Caco-2 (cell line): ENCODE data around the gene SIRPB1. TPM values are rescaled to one million over a fixed set of nuclear protein-coding genes. Genes with fewer than 3 reads are reported as not detected.

Experiments used
- BruUV-seq: library from RNA; stranded (reverse); fragments of 400-500 nt; replicated peaks from 2 replicates; lab custom pipeline; 2021; lab: Mats Ljungman, UMichigan
- CTCF ChIA-PET: fragments of 300-600 bp; sonication (Branson Sonifier 250); formaldehyde crosslinking; loops from one replicate; lab custom pipeline; 2022; ENCODE audit warnings: antibody characterized with exemption; lab: Charles Lee
- POLR2A ChIA-PET: fragments of 300-600 bp; sonication (Branson Sonifier 250); formaldehyde crosslinking; loops from one replicate; lab custom pipeline; 2022; ENCODE audit warnings: antibody characterized with exemption; lab: Charles Lee
- DNase-seq, 2 experiments: peaks; one replicate each; pipeline versions ENCODE4 v3.0.0 to v3.0.0-alpha.2; 2020 to 2022
- H3K27me3 ChIP-seq: replicated peaks from 2 replicates; pipeline ENCODE4 v1.6.0; 2011; ENCODE audit warnings: low read length; ENCODE audit not compliant: control insufficient read depth, insufficient read depth
- H3K36me3 ChIP-seq: 2 replicates; pipeline ENCODE4 v1.5.1; 2011; ENCODE audit warnings: low read length; ENCODE audit not compliant: control insufficient read depth, insufficient read depth
- H3K4me1 ChIP-seq: fragments of 250-450 bp; sonication (Bioruptor Pico); 2 replicates; pipeline ENCODE4 v1.5.1; 2020; ENCODE audit warnings: mild to moderate bottlenecking
- H3K4me3 ChIP-seq: 2 replicates; pipeline ENCODE4 v1.5.1; 2011; ENCODE audit warnings: low read depth, mild to moderate bottlenecking, control low read depth, low read length
- H3K9me3 ChIP-seq: fragments of 250-450 bp; sonication (Bioruptor Pico); 2 replicates; pipeline ENCODE4 v1.5.1; 2020; ENCODE audit warnings: mild to moderate bottlenecking, moderate library complexity
- H3K27ac Mint-ChIP-seq: one replicate; pipeline ENCODE4 v1.8.0; 2022; ENCODE audit warnings: mixed read lengths; ENCODE audit not compliant: unreplicated experiment
- H3K27me3 Mint-ChIP-seq: one replicate; pipeline ENCODE4 v1.8.0; 2022; ENCODE audit warnings: mixed read lengths; ENCODE audit not compliant: insufficient read depth, unreplicated experiment
- H3K36me3 Mint-ChIP-seq: one replicate; pipeline ENCODE4 v1.8.0; 2022; ENCODE audit warnings: mild to moderate bottlenecking, mixed read lengths; ENCODE audit not compliant: insufficient read depth, unreplicated experiment
- H3K4me1 Mint-ChIP-seq: one replicate; pipeline ENCODE4 v1.8.0; 2022; ENCODE audit warnings: low read depth, mixed read lengths; ENCODE audit not compliant: unreplicated experiment
- H3K4me3 Mint-ChIP-seq: one replicate; pipeline ENCODE4 v1.8.0; 2022; ENCODE audit warnings: mild to moderate bottlenecking, moderate library complexity, mixed read lengths; ENCODE audit not compliant: unreplicated experiment
- H3K9me3 Mint-ChIP-seq: one replicate; pipeline ENCODE4 v1.8.0; 2022; ENCODE audit warnings: mixed read lengths; ENCODE audit not compliant: unreplicated experiment
- intact Hi-C: fragments of 100-400 bp; cut with micrococcal nuclease; formaldehyde crosslinking; loops from one replicate; pipeline ENCODE4 v1.10.0; 2022; ENCODE audit not compliant: unreplicated experiment
- total RNA-seq: library from RNA; stranded (reverse); gene quantifications from 2 replicates; pipeline ENCODE4 v1.2.3, GENCODE V29; 2022
- TF ChIP-seq, protein P1 (sequence below), 2 experiments: fragments of 200-600 bp in 1 of 2; IDR thresholded peaks; 1 replicate in 1 of 2; 2 replicates in 1 of 2; pipeline versions ENCODE4 v1.5.1 to v1.8.0; 2011 to 2022; ENCODE audit warnings: antibody characterized with exemption in 1 of 2, control low read depth in 1 of 2, inconsistent platforms in 1 of 2, low read depth in 1 of 2, low read length in 1 of 2, mild to moderate bottlenecking in 1 of 2, moderate library complexity in 1 of 2; ENCODE audit not compliant: insufficient read depth in 1 of 2, severe bottlenecking in 1 of 2, unreplicated experiment in 1 of 2

SIRPB1 gene
- total RNA-seq, 1 experiment from 2014 or later, result not detected

DNA sequence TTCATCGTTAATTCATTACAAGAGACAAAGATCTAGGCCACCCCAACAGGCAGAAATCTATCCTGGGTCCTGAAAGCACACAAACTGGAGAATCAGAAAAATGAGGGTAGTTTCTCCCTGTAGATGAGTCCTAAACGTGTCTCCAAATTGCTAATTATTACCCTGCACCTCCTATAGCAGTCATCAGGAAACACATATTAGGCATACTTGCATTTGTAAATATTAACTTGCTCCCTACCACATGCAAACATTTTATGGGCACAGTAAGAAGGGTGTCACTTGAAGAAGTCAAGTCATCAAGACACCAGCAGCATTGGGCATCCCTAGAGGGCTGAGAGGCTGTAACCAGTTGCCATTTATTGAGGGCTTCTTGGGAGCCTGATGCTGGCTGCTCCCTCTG, 17.9 kb upstream of the SIRPB1 start:
- Mint-ChIP-seq H3K4me3 (no peak overlapping the region), H3K27ac (no peak overlapping the region), H3K36me3 (no peaks in the 10 kb centered on the region), H3K4me1 (peaks cover 9% of the 10 kb centered on the region), H3K9me3 (no peaks in the 10 kb centered on the region), H3K27me3 (peaks cover 3% of the 10 kb centered on the region)
- POLR2A ChIA-PET, result no interaction called here
- H3K36me3 ChIP-seq, result no peaks in the 10 kb centered on the region
- H3K27me3 ChIP-seq, result no peaks in the 10 kb centered on the region
- TF ChIP-seq, protein P1, sequence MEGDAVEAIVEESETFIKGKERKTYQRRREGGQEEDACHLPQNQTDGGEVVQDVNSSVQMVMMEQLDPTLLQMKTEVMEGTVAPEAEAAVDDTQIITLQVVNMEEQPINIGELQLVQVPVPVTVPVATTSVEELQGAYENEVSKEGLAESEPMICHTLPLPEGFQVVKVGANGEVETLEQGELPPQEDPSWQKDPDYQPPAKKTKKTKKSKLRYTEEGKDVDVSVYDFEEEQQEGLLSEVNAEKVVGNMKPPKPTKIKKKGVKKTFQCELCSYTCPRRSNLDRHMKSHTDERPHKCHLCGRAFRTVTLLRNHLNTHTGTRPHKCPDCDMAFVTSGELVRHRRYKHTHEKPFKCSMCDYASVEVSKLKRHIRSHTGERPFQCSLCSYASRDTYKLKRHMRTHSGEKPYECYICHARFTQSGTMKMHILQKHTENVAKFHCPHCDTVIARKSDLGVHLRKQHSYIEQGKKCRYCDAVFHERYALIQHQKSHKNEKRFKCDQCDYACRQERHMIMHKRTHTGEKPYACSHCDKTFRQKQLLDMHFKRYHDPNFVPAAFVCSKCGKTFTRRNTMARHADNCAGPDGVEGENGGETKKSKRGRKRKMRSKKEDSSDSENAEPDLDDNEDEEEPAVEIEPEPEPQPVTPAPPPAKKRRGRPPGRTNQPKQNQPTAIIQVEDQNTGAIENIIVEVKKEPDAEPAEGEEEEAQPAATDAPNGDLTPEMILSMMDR (IDR thresholded peaks at IDR 0.05; ENCODE audit: insufficient read depth in 1 of 2, low read depth in 1 of 2, low read length in 1 of 2, severe bottlenecking in 1 of 2, unreplicated experiment in 1 of 2), result no peak
- peaks cover 11% of the 10 kb centered on the region for H3K4me1 ChIP-seq
- H3K9me3 ChIP-seq, result peaks cover 8% of the 10 kb centered on the region
- DNase-seq, result no peak
- BruUV-seq, result no TSS peak
- H3K4me3 ChIP-seq, result no peak overlapping the region
- CTCF ChIA-PET, result no interaction called here
- intact Hi-C loops, result no loop called here

DNA sequence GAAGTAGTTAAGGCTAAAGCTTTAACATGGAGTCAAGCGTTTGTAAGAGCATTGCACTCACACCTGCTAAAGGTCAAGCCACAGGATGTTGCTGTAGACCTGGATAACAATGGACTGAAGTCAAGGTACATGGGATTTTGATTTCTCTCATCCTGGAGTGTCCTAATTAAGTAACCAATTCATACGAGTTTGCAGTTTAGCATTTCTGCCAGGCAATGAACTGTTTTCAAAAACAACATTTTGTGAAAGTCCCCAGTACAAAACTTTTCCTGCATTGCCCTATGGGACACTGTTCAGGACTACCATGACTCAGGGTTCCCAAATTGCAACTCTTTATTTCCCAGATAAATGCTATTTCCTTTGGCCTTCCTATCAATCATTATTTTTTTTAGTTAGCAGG, 17.4 kb upstream of the SIRPB1 start:
- ChIA-PET CTCF (no interaction called here), POLR2A (no interaction called here)
- Histone ChIP-seq H3K4me3 (no peak overlapping the region), H3K4me1 (peaks cover 11% of the 10 kb centered on the region), H3K27me3 (no peaks in the 10 kb centered on the region), H3K9me3 (peaks cover 8% of the 10 kb centered on the region), H3K36me3 (no peaks in the 10 kb centered on the region)
- TF ChIP-seq, protein P1 (IDR thresholded peaks at IDR 0.05; ENCODE audit: insufficient read depth in 1 of 2, low read depth in 1 of 2, low read length in 1 of 2, severe bottlenecking in 1 of 2, unreplicated experiment in 1 of 2), result no peak
- DNase-seq, result no peak
- Mint-ChIP-seq H3K27ac (no peak overlapping the region), H3K4me1 (peaks cover 14% of the 10 kb centered on the region), H3K27me3 (peaks cover 3% of the 10 kb centered on the region), H3K9me3 (no peaks in the 10 kb centered on the region), H3K4me3 (no peak overlapping the region), H3K36me3 (no peaks in the 10 kb centered on the region)
- intact Hi-C loops, result no loop called here
- no TSS peak for BruUV-seq

DNA sequence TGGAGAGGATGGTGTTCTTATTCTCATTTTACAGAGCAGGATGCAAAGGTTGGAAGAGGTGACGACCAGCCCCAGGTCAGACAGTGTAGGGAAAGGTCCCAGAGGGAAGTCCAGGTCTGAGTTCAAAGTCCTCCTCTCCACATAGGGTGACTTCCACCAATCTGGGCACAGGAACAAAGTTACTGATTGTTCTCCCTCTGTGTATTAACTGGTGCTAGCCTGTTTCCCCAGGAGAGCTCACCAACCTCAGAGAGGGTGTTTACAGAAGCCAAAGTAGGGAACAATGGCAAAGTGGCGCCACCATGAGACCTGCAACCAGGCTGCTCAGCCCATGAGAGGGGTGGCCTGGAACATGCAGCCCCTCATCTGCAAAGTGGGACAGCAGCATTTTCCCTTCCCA, 16.8 kb upstream of the SIRPB1 start:
- ChIA-PET CTCF (no interaction called here), POLR2A (no interaction called here)
- BruUV-seq, result no TSS peak
- Histone ChIP-seq H3K36me3 (no peaks in the 10 kb centered on the region), H3K9me3 (peaks cover 7% of the 10 kb centered on the region), H3K4me1 (peaks cover 11% of the 10 kb centered on the region), H3K27me3 (no peaks in the 10 kb centered on the region), H3K4me3 (no peak overlapping the region)
- H3K4me3 Mint-ChIP-seq, result no peak overlapping the region
- no peak overlapping the region for H3K27ac Mint-ChIP-seq
- TF ChIP-seq, protein P1 (IDR thresholded peaks at IDR 0.05; ENCODE audit: insufficient read depth in 1 of 2, low read depth in 1 of 2, low read length in 1 of 2, severe bottlenecking in 1 of 2, unreplicated experiment in 1 of 2), result no peak
- DNase-seq, result no peak
- intact Hi-C loops, result no loop called here
- H3K36me3 Mint-ChIP-seq, result no peaks in the 10 kb centered on the region
- peaks cover 16% of the 10 kb centered on the region for H3K4me1 Mint-ChIP-seq
- H3K27me3 Mint-ChIP-seq, result peaks cover 3% of the 10 kb centered on the region
- no peaks in the 10 kb centered on the region for H3K9me3 Mint-ChIP-seq
